GM18951 (cell line): ENCODE results near the gene AMOTL1.

Experiments
- POLR2A ChIP-seq: IDR thresholded peaks from 4 replicates; pipeline ENCODE4 v1.6.1; 2011; ENCODE audit warnings: mild to moderate bottlenecking; ENCODE audit not compliant: insufficient read length, insufficient read depth; ENCODE audit errors: extremely low read depth
- in situ Hi-C: fragments of 300-500 bp; cut with MboI; formaldehyde crosslinking; loops from one replicate; pipeline ENCODE4 v1.12.0; 2022; ENCODE audit warnings: low sequenced_read_pairs, mixed read lengths, inconsistent platforms; ENCODE audit not compliant: unreplicated experiment

AMOTL1 gene

GRCh38 chr11:94871491-94872185, 103.5 kb downstream of the AMOTL1 start:
- in situ Hi-C loops, result no loop called here

GRCh38 chr11:94873916-94874540, 105.9 kb downstream of the AMOTL1 start:
- in situ Hi-C loops, result no loop called here
- no peak for TF ChIP-seq POLR2A

More at GRCh38 chr11:94871491-94872185, 103.5 kb downstream of the AMOTL1 start:
- no peak for TF ChIP-seq POLR2A

- TF ChIP-seq POLR2A, result no peak
- in situ Hi-C loops, result no loop called here
These were observed 108.1 kb downstream of the AMOTL1 start for GRCh38 chr11:94876222-94876621.

GRCh38 chr11:94876645-94877442, 108.7 kb downstream of the AMOTL1 start:
- no peak for TF ChIP-seq POLR2A
- in situ Hi-C loops, result no loop called here

DNA sequence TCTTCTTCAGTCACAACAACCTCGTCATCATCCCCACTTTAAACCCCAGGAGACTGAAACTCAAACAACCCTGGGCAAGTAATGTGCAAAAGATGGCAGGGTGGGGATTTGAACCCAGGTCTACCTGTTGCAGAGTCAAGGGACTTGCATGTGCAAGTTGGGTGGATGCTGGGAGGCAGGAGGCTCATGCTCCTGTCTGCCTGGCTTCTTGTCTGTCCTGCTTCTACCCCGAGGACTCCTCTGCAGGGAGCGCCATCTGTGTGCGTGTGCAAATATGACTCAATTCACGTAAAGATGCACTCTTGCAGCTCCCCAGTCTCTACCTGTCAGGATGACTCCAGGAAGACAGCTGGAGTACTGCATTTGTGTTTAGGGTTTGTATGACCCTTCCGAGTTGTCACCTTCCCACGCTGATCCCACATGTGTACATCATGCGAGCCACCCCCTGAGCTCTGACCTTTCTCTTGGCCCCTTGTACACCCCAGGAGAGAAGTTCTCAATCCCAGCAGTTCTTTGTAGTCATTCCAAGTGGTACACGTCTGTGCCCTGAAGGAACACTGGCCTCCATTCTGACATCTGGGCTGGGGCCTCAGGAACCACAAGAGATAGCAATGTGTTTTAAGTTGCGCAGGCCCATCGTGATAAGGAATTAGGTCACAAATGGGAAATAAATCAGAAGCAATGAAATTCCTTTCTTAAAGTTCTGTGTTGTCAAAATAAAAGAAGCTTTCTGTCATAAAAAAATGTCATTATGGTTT, 109.5 kb downstream of the AMOTL1 start:
- no peak for TF ChIP-seq POLR2A
- in situ Hi-C loops, result no loop called here

DNA sequence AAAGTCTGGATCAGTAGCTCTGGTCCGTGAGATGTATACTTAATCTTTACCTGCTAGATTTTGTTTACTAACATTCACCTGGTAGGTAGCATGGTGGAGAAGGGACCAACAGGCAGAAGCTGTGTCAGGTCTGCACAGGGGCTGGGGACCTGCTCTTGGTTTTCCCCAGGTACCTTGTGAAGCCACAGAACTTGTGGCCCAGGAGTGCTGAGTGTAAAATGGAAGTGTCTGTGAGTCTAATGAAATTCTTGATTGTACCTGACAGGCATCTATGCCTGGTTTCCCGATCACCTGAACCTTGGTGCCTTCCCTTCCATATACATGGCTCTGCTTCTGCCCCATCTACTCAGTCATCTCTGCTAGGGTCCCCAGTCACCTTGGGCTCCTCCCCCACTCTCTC, 110.8 kb downstream of the AMOTL1 start:
- in situ Hi-C loops, result no loop called here
- TF ChIP-seq POLR2A, result no peak

- in situ Hi-C loops, result no loop called here
- TF ChIP-seq POLR2A, result no peak
These were observed 112.1 kb downstream of the AMOTL1 start for GRCh38 chr11:94880216-94880615.

DNA sequence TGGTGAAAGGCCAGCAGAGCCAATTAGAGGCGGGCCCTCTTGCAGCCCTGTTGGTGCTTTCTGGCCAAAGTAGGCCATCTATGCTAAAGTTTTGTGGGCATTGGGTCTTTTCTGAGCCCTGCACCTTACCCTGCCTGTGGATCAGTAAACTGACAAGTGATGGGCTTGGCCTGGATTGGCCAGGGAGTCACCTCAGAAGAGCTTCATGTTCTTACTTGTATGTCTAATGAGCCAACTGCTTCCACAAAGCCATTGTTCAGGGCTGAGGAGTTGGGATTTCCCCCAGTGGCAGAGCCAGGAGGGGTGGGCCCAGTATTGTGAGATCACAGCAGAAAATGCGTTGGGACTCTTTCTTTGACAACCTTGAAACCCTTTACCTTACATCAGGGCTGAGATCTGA, 114.8 kb downstream of the AMOTL1 start:
- no peak for TF ChIP-seq POLR2A
- in situ Hi-C loops, result no loop called here

DNA sequence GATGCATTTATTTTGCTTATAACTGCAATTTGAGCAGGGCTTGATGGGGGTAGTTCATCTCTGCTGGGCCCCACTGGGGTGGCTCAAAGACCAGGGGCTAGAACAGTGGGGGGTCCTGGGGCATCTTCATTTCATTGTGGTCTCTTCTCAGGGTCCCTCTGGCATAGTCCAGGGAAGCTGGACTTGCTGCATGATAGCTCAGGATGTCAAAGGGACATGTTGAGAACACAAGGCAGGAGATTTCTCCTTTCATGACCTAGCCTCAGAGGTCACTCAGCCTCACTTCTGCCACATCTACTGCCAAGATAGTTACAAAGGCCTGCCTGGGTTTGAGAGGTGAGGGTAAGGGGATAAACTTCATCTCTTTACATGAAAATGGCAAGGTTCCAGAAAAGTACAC, 115.7 kb downstream of the AMOTL1 start:
- in situ Hi-C loops, result no loop called here
- TF ChIP-seq POLR2A, result no peak

DNA sequence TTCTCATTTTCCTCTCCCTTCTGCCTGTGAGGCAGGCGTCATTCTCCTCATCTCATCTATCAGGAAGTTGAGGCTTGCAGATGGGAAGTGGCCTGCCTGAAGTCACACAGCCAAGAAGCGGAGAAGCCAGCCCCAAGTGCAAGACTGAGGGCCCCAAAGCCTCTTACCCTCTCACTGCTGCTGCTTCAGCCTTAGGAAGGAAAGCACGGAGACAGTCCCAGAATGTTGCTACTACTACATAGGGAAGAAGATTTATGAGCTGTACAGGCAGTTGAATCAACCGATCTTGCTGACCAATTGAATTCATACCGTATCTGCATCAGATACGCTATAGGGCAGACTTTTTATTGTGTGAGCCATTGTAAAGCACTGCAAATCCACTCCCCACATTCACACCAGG, 116.2 kb downstream of the AMOTL1 start:
- in situ Hi-C loops, result no loop called here
- TF ChIP-seq POLR2A, result no peak

DNA sequence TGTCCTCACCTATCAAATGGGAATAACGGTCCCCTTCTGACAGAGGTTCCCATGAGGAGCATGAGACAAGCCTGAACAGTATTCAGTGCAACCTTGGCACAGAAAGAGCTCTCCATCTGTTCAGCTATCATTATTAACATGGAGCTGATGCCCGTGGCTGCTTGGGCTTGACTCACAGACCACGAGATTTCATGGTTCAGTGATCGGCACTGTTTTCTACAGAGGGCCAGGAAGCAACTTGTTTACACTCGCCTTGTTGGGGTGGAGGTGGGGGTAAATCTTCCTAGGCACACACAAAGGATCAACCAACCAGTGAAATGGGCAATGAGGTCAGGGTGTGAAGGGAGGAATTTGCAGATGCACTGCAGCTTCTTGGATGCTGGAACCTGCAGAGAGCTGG, 117.0 kb downstream of the AMOTL1 start:
- in situ Hi-C loops, result no loop called here
- no peak for TF ChIP-seq POLR2A

DNA sequence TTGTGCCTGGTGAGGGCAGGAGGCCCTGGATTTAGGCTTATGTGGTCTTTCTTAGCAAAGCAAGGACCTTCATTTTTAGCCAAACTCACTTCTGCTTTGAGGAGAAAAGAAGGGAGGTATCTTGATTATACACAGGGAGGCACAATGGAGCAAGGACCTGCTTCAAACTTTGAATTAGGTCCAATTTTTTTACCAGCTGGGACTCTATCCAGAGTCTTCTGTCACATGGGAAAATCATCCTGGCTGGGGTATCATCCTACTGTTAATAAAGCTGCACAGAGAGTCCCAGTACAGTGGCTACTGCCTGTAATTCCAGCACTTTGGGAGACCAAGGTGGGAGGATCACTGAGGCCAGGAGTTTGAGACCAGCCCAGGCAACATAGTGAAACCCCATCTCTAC, 117.4 kb downstream of the AMOTL1 start:
- no peak for TF ChIP-seq POLR2A
- in situ Hi-C loops, result no loop called here

GRCh38 chr11:94888204-94888603, 120.0 kb downstream of the AMOTL1 start:
- TF ChIP-seq POLR2A, result no peak
- in situ Hi-C loops, result no loop called here
